ENCODE data around the gene JMJD1C.
"Not testable (repeated sequence)": the region's sequence is repeated elsewhere in the genome, so short reads cannot be mapped to it uniquely, and the experiment has no call there.

Gene JMJD1C

DNA sequence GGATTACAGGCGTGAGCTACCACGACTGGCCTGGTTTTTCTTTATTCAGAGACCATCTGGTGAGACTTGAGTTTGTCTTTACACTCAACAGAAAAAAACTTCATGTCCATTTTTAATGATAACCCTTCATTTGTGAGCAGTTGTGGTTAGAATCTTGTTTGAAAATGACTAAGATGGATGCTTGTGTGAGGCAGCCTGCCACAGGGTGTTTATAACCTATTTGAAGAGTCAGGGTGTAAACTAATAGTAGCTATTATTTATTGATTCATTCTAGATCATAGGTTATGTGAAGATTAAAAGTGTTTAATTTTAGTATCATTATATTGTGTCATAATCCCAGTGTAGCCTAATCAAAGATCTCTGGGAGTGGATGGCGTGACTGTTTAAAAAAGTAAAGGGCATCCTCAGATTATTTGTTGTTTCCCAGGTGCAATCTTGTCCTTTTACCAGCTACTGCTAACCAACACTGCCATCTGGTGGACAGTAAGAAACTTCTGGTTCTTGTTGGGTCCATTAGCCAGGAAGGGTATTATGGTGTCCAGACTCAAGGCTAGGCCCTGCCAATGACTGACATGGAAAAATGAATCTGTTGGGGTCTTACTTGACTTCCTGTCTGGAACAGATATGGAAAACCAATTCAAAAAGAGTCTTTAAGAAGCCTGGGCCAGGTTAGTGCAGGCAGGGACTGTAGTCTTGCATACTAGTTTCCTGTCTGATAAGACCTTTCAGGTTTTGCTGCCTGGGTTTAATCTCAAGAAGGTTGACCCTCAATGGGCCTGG is 307.7 kb downstream of the JMJD1C start:
- DNase-seq = peak; percentile 1

DNA sequence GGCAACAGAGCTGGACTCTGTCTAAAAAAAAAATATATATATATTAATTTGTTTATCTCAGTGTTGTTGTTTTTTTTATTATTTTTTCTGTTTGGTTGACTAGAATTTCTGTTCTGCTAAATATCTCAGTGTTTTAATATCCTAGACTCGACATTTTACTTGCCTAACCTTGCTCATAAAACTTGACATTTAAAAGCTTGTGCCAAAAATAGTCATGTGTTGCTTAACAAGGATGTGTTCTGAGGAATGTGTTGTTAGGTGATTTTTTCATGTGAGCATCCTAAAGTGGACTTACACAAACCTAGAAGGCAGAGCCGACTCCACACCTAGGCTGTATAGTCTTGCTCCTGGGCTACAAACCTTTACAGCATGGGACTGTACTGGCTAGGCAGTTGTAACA is 309.5 kb downstream of the JMJD1C start:
- DNase-seq = no peak

DNA sequence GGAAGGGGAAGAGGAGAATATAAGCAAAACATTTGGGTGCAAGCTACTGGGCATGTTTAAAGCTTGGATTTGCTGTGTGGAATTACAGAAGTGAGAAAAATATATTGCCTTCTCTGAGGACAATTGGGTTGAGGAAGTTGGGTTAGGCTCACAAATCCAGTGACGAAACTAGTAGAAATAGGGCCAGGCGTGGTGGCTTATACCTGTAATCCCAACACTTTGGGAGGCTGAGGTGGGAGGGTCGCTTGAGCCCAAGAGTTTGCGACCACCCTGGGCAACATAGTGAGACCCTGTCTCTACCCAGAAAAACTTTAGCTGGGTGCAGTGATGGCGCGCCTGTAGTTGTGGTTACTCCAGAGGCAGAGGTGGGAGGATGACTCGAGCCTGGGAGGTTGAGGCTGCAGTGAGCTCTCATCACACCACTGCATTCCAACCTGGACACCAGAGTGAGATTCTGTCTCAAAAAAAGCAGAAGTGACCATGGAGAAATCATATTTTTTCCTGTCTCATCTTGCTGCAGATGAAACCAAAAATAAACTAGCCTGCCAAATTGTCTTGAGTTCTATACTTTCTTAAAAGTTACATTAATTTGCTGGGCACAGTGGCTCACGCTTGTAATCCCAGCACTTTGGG is 310.3 kb downstream of the JMJD1C start:
- no peak for DNase-seq

- DNase-seq = no peak
Observed at GRCh38 chr10:63154546-63155387, 311.0 kb downstream of the JMJD1C start.

- DNase-seq = not testable (repeated sequence)
Observed at GRCh38 chr10:63153868-63154545, 311.8 kb downstream of the JMJD1C start.

- DNase-seq = no peak
Observed at GRCh38 chr10:63150745-63151144, 315.0 kb downstream of the JMJD1C start.

DNA sequence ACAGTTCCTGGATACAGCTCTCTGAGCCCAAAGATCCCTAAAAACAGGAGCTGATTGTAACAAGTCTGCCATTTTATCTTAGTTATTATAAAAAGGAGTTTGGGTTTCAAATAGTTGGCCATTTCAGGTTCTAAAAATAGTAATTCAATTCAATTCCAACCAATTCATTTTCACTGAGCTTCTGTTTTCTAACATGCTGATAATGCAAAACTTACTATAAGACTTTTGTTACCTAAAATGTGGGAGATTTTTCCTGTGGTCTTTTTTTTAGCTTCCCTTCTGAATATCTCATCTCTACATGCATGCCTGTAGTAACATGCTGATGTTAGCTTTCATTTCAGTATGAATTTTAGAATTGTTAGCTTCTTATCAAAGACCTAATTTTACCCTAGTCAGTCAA is 319.3 kb downstream of the JMJD1C start:
- DNase-seq = no peak

DNA sequence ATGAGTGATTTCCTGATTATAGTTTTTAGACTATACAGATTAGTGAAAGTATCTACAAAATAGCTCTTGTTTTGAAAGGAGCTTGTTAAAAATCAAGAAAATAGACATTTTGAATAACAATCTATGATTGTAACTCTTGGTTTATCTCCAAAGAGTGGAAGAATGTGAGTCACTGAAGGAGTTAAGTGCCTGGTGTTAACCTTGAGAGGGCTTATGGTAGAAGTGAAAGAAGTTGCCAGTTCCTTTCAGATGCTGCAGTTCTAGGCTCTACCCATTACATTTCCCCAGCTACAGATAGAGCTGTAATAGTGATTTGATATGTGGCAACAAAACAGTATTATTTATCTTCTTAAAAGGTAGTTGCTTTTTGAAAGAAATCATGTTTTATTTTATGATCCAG is 320.0 kb downstream of the JMJD1C start:
- no peak for DNase-seq

GRCh38 chr10:63143987-63144386 is 321.8 kb downstream of the JMJD1C start:
- DNase-seq = no peak

GRCh38 chr10:63142136-63142535 is 323.6 kb downstream of the JMJD1C start:
- no peak for DNase-seq

- DNase-seq = no peak
Observed at GRCh38 chr10:63140077-63140476, 325.7 kb downstream of the JMJD1C start.

GRCh38 chr10:63137306-63137705 is 328.5 kb downstream of the JMJD1C start:
- DNase-seq = no peak

GRCh38 chr10:63133821-63134557 is 331.8 kb downstream of the JMJD1C start:
- DNase-seq = no peak

- peak; percentile 84 for DNase-seq
Observed at GRCh38 chr10:63133056-63133820, 332.5 kb downstream of the JMJD1C start, which contains the start of gene NRBF2. Gene NRBF2 (plus strand): TSS chr10:63133328. CDS start chr10:63133471, 143 bp downstream.

DNA sequence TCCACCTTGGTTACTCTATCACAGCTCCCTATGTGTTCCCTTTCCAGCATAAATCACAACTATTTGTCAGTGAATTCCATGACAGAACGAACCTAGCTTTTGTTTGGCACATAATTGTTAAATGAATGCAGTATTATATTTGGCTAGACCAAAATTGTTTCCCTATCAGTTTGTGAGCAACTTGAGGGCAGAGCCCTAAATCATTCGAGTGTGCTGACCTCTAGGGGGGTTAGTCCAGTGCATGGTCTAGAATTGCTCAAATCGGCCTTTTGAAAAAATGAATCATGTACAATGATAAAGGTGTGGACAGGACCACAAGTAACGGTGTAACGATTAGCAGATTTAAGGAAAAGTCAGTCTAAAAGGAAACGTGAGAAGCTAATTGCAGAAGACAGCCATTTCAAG is 333.1 kb downstream of the JMJD1C start:
- DNase-seq = no peak

DNA sequence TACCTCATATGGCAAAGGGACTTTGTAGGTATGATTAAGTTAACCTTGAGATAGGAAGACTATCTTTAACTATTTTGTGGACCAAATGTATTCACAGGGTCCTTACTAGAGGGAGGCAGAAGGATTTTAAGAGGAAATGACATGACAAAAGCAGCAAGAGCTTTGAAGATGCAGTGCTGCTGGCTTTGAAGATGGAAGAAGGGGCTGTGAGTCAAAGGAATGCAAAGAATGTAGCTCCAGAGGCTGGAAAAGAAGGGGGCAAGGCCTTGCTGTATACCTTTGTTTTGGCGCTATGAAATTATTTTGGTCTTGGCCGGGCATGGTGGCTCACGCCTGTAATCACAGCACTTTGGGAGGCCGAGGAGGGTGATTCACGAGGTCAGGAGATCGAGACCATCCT is 335.9 kb downstream of the JMJD1C start:
- DNase-seq = no peak

GRCh38 chr10:63128443-63128842 is 337.3 kb downstream of the JMJD1C start:
- DNase-seq = no peak

GRCh38 chr10:63125459-63125858 is 340.3 kb downstream of the JMJD1C start:
- no peak for DNase-seq

- DNase-seq = no peak
Observed at GRCh38 chr10:63123727-63124362, 341.9 kb downstream of the JMJD1C start.

DNA sequence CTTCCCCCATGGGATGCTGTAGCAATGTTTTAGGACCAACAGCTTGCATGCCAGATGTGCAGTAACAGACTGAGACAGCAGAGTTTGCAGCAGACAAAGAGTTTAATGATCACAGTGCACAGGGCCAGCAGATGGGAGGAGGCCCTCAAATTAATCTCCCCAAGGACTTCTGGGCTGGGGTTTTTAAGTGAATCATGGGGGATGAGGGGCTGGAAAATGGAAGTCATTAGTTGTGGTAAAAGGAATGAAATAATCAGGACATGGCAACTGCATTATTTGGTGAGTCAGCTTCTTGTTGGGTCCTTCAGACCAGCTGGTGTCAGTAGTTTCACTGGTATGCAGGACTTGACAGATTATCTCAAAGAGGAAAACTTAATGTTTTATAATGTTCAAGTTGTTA is 345.2 kb downstream of the JMJD1C start:
- no peak for DNase-seq

DNA sequence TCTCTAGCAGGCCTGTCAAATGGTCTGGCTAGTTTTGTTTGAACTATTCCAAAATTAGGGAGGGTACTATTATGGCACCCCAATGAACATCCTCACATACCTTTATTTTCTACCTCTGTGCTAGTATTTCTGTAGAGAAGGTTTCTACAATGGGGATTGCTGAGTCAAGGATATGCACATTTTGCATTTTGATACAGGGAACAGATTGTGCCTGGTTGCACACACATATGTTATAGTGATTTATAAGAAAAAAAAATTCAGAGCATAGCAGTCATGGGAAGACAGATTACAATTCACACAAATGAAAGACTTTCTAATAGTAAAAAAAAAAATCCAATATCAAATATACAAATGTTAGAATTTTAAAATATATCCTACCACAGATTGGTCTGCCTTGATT is 346.7 kb downstream of the JMJD1C start:
- no peak for DNase-seq

Data from NCI-H1417 treated with DMSO at 0.1 percent for 48 hours (cell line).